A673 (cell line): ENCODE measurements around the gene NOL8. TPM values are rescaled to one million over a fixed set of nuclear protein-coding genes. Genes with fewer than 3 reads are reported as not detected.

ENCODE experiments used
- BruUV-seq: library from RNA; stranded (reverse); fragments of 400-500 nt; replicated peaks from 2 replicates; lab custom pipeline; 2021; lab: Mats Ljungman, UMichigan
- CTCF ChIA-PET: fragments of 300-600 bp; sonication (Branson Sonifier 250); formaldehyde crosslinking; loops from one replicate; lab custom pipeline; 2022; ENCODE audit warnings: antibody characterized with exemption; lab: Charles Lee
- POLR2A ChIA-PET: fragments of 300-600 bp; sonication (Branson Sonifier 250); formaldehyde crosslinking; loops from one replicate; lab custom pipeline; 2022; ENCODE audit warnings: antibody characterized with exemption; ENCODE audit not compliant: low non-redundant PET; lab: Charles Lee
- DNase-seq: peaks from one replicate; pipeline ENCODE4 v3.0.0-alpha.2; 2015; ENCODE audit warnings: low spot score
- H3K27ac ChIP-seq: fragments of 200-600 bp; sonication (generic); 2 replicates; pipeline ENCODE4 v1.5.1; 2016; ENCODE audit warnings: mixed run types, low read depth, mild to moderate bottlenecking, mixed read lengths, antibody characterized with exemption, low read length; ENCODE audit not compliant: poor library complexity, severe bottlenecking
- H3K27me3 ChIP-seq: fragments of 200-600 bp; sonication (generic); replicated peaks from 2 replicates; pipeline ENCODE4 v1.6.1; 2017; ENCODE audit warnings: mixed run types, low read depth, mild to moderate bottlenecking, mixed read lengths, antibody characterized with exemption, low read length; ENCODE audit not compliant: insufficient read depth, poor library complexity
- H3K36me3 ChIP-seq: fragments of 200-600 bp; sonication (generic); 2 replicates; pipeline ENCODE4 v1.6.1; 2016; ENCODE audit warnings: mixed run types, mild to moderate bottlenecking, mixed read lengths, antibody characterized with exemption, low read length; ENCODE audit not compliant: insufficient read depth, poor library complexity, severe bottlenecking
- H3K4me1 ChIP-seq: fragments of 200-600 bp; sonication (generic); 2 replicates; pipeline ENCODE4 v1.6.1; 2017; ENCODE audit warnings: mixed run types, mild to moderate bottlenecking, mixed read lengths, antibody characterized with exemption, low read length; ENCODE audit not compliant: insufficient read depth, poor library complexity, severe bottlenecking
- H3K4me3 ChIP-seq: fragments of 200-600 bp; sonication (generic); 2 replicates; pipeline ENCODE4 v1.5.1; 2016; ENCODE audit warnings: low read depth, mixed run types, mild to moderate bottlenecking, mixed read lengths, low read length; ENCODE audit not compliant: poor library complexity, severe bottlenecking
- H3K9me3 ChIP-seq: fragments of 200-600 bp; sonication (generic); 2 replicates; pipeline ENCODE4 v1.6.1; 2016; ENCODE audit warnings: mixed run types, low read depth, mild to moderate bottlenecking, mixed read lengths, antibody characterized with exemption, low read length; ENCODE audit not compliant: poor library complexity, severe bottlenecking
- CTCF ChIP-seq: fragments of 300-800, 200-600 bp; sonication (generic); conservative IDR thresholded peaks from 2 replicates; pipeline ENCODE4 v1.5.1; 2017; ENCODE audit warnings: low read depth, mild to moderate bottlenecking, antibody characterized with exemption, low read length, moderate library complexity, mixed read lengths
- EZH2 ChIP-seq: fragments of 200-600 bp; sonication (generic); IDR thresholded peaks from 2 replicates; pipeline ENCODE4 v1.6.1; 2017; ENCODE audit warnings: borderline replicate concordance, low read depth, mild to moderate bottlenecking, mixed read lengths, antibody characterized with exemption, low read length; ENCODE audit not compliant: poor library complexity, severe bottlenecking
- intact Hi-C: fragments of 100-400 bp; cut with micrococcal nuclease; formaldehyde crosslinking; loops from one replicate; pipeline ENCODE4 v1.10.0; 2022; ENCODE audit not compliant: unreplicated experiment
- microRNA-seq: library from miRNA; unstranded; fragments of <30 nt; microRNA quantifications from one replicate; pipeline ENCODE4 v1.2.0, GENCODE V29; 2021
- total RNA-seq: library from RNA; stranded (reverse); gene quantifications from 2 replicates; pipeline ENCODE4 v1.2.3, GENCODE V29; 2021

The NOL8 gene
- total RNA-seq, 1 experiment from 2014 or later: 59.7 TPM

DNA sequence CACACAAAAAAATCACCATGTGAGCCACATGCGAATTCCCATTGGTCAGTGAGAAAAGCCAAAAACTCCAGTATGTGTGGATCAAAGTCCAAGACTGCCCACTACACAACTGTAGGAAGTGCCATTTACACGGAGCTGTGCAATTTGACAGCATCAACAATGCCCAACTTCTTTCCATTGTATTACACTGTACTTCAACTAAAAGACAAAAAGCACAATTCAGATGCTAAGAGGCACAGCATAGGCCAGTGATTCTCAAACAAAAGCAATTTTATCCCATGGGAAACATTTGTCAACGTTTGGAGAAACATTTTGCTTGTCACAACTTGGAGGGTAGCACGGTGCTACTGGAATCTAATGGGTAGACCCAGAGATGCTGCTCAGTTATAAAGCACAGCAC lies 71.5 kb downstream of the NOL8 start:
- no peak for DNase-seq
- TF ChIP-seq CTCF: no peak
- no peak for TF ChIP-seq EZH2
- H3K27ac ChIP-seq: no peak overlapping the region
- intact Hi-C loops: loop anchor here (5.0 kb wide), 1 partner anchor 34 kb away; no protein-coding TSS in a partner anchor
- H3K4me1 ChIP-seq: no peaks in the 10 kb centered on the region
- ChIA-PET POLR2A (no interaction called here), CTCF (no interaction called here)
- H3K36me3 ChIP-seq: peaks cover 100% of the 10 kb centered on the region
- H3K27me3 ChIP-seq: no peaks in the 10 kb centered on the region
- H3K4me3 ChIP-seq: no peak overlapping the region
- no peaks in the 10 kb centered on the region for H3K9me3 ChIP-seq
- BruUV-seq: TSS peak; percentile 11

DNA sequence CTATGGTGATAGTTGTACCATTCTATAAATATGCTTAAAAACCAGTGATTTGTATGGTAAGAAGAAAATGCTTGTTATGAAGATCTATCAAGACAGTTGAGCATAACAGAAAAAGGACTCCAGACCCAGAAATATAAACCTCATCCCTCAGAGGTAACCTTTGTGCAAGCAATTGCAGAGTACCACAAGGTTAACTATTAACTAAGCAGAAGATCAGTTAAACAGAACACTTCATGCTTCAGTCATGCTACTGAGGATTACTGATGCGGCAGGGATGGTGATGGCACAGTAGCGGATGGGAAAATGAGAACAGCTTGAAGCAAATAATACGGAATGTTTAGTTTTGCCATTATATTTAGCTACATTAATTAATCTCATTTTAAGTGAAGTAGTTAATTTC lies 77.2 kb downstream of the NOL8 start:
- H3K4me3 ChIP-seq: no peak overlapping the region
- no peaks in the 10 kb centered on the region for H3K9me3 ChIP-seq
- no TSS peak for BruUV-seq
- no peaks in the 10 kb centered on the region for H3K4me1 ChIP-seq
- CTCF ChIA-PET: no interaction called here
- no peak for TF ChIP-seq EZH2
- no peak for TF ChIP-seq CTCF
- intact Hi-C loops: no loop called here
- H3K27me3 ChIP-seq: no peaks in the 10 kb centered on the region
- peaks cover 100% of the 10 kb centered on the region for H3K36me3 ChIP-seq
- H3K27ac ChIP-seq: no peak overlapping the region
- DNase-seq: no peak
- POLR2A ChIA-PET: no interaction called here

Small RNA genes within 50 kb of the gene (microRNA-seq; reads per million reads assigned to microRNA genes)
- gene MIR3651: 7.3 reads per million, percentile 23 among the genes with 10 or more reads in this experiment

Other genes starting within 250 kb of the NOL8 start
- 60.6 and 62.1 TPM in 2 replicates for gene SPTLC1, start 209.9 kb downstream of the NOL8 start, total RNA-seq
- gene IARS1, start 31.7 kb downstream of the NOL8 start, total RNA-seq: 273 and 315 TPM in 2 replicates
- 15.6 and 17.4 TPM in 2 replicates for gene CENPP, start 603 bp upstream of the NOL8 start, total RNA-seq
- gene OGN, start 79.2 kb upstream of the NOL8 start, total RNA-seq: 0.44 and 0.95 TPM in 2 replicates
- gene OMD, start 99.1 kb upstream of the NOL8 start, total RNA-seq: not detected in 2 replicates
- gene ASPN, start 157.2 kb upstream of the NOL8 start, total RNA-seq: 0.15 and 0.26 TPM in 2 replicates
- gene ECM2, start 210.6 kb upstream of the NOL8 start, total RNA-seq: 0.22 and 0.24 TPM in 2 replicates